K562 (cell line): ENCODE results near the gene AP2S1. TPM values are rescaled to one million over a fixed set of nuclear protein-coding genes. Genes with fewer than 3 reads are reported as not detected.

Source experiments
- ZNF407 ChIP-seq: fragments of 450-650 bp; IDR thresholded peaks from 2 replicates; pipeline ENCODE4 v1.6.1; 2016; ENCODE audit warnings: low read depth
- ZNF41 ChIP-seq: fragments of 250-450 bp; sonication (Bioruptor Pico); conservative IDR thresholded peaks from 2 replicates; pipeline ENCODE4 v1.4.0; 2020; ENCODE audit warnings: mild to moderate bottlenecking
- polyA plus RNA-seq, 8 experiments: library from polyadenylated mRNA; depleted of rRNA in 4 of 8; stranded (reverse) in 5 of 8; unstranded in 3 of 8; fragments of >200 nt; fragmentation: Nextera tagmentation in 2 of 8; fragmentation: Illumina TruSeq in 1 of 8; extraction: Ambion mirVana in 2 of 8; extraction: Trizol in 1 of 8; gene quantifications; 2 replicates each; pipeline versions ENCODE4 v1.2.1 to v1.2.3, GENCODE V29; 2011 to 2014; ENCODE audit warnings: inconsistent platforms in 1 of 8, missing spikeins in 1 of 8
- total RNA-seq, 7 experiments: library from RNA; depleted of rRNA in 6 of 7; stranded (reverse); fragments of >200 nt in 6 of 7; fragmentation: Illumina TruSeq in 2 of 7; extraction: Trizol in 2 of 7; gene quantifications; 2 replicates each; pipeline versions ENCODE4 v1.2.1 to v1.2.3, GENCODE V29; 2011 to 2021; ENCODE audit warnings: low replicate concordance in 1 of 7

The AP2S1 gene
- total and polyA plus RNA-seq, 9 of the 15 experiments (the other 6 are each of a cell fraction or from before 2014, with no cell fraction given), result 32.4 to 294 (median 136) TPM

- TF ChIP-seq ZNF407 (no peak), ZNF41 (CRISPR knock-in tag) (no peak)
Measured at GRCh38 chr19:46809534-46810272, 40.9 kb downstream of the AP2S1 start (continued).
